ENCODE data around the gene PPP2R5B.

The PPP2R5B gene

DNA sequence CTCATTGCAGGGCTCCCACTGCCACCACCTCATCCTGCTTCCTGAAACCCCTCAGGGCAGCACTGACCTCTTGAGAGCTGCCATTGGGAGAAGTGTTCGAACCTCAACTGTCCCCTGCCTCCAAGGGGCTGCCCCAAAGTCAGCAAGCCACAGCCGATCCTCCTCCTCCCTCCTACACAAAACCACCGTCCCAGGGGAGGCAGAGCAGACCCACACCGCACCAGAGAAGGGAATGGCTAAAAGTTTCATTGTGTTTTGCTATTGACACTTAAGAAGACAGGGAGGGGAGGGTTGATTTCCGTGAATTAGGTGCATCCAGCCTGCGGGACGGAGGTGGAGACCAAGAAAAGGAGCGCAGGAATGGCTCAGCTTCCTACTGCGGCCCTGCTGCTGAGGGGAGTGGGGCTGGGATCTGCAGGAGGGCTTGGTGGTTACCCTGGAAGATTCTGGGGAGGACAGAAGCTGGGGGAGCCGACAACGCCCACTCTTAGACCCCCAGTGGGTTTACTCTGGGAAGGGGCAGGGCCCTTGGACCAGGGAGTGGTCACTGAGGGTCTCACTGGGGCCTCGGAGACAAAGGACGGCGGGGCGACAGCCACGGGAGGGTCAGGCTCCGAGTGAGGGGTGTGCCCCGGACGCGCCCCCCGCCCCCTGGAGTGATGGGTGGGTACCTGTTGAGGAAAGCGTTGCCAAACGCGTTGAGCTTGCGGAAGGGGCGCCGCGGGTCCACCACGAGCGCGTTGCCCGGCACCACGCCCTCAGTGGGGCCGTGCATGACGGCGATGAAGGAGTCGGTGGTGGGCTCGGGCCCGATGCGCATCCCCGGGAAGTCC lies 46.9 kb upstream of the PPP2R5B start:
- TF ChIP-seq, protein P1, sequence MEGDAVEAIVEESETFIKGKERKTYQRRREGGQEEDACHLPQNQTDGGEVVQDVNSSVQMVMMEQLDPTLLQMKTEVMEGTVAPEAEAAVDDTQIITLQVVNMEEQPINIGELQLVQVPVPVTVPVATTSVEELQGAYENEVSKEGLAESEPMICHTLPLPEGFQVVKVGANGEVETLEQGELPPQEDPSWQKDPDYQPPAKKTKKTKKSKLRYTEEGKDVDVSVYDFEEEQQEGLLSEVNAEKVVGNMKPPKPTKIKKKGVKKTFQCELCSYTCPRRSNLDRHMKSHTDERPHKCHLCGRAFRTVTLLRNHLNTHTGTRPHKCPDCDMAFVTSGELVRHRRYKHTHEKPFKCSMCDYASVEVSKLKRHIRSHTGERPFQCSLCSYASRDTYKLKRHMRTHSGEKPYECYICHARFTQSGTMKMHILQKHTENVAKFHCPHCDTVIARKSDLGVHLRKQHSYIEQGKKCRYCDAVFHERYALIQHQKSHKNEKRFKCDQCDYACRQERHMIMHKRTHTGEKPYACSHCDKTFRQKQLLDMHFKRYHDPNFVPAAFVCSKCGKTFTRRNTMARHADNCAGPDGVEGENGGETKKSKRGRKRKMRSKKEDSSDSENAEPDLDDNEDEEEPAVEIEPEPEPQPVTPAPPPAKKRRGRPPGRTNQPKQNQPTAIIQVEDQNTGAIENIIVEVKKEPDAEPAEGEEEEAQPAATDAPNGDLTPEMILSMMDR (IDR thresholded peaks at IDR 0.05) = no peak
- peaks cover 70 to 78% of the 10 kb centered on the region in 2 experiments for H3K4me1 ChIP-seq (ENCODE audit: control insufficient read depth in 1 of 2, insufficient read depth in 1 of 2, low read depth in 1 of 2, low read length in 1 of 2)
- H3K9me3 ChIP-seq = no peaks in the 10 kb centered on the region
- no peaks in the 10 kb centered on the region for H3K27me3 ChIP-seq
- H3K36me3 ChIP-seq = peaks cover 21% of the 10 kb centered on the region
- peak overlapping the region; percentile 99 for H3K27ac ChIP-seq
- peak overlapping the region; percentile 78 to 100 for H3K4me3 ChIP-seq (ENCODE audit: low read depth in 1 of 2, low read length in 1 of 2)

DNA sequence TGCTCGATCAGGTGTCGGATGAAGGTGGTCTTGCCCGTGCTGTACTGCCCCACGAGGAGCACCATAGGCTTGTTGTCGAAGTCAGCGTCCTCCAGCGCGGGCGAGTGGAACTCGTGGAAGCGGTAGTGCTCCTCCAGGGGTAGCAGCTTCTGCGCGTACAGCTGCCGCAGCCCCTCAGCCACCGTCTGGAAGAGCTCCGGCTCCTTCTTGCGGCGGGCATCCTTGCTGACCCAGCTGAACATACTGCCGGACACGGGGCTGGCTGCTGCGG lies 46.3 kb upstream of the PPP2R5B start:
- TF ChIP-seq, protein P1 (IDR thresholded peaks at IDR 0.05) = no peak
- Histone ChIP-seq H3K36me3 (peaks cover 15% of the 10 kb centered on the region), H3K27ac (peak overlapping the region; percentile 99), H3K4me1 (ENCODE audit: control insufficient read depth in 1 of 2, insufficient read depth in 1 of 2, low read depth in 1 of 2, low read length in 1 of 2) (peaks cover 64 to 73% of the 10 kb centered on the region in 2 experiments), H3K4me3 (ENCODE audit: low read depth in 1 of 2, low read length in 1 of 2) (peak overlapping the region; percentile 78 to 100), H3K9me3 (no peaks in the 10 kb centered on the region), H3K27me3 (no peaks in the 10 kb centered on the region)

DNA sequence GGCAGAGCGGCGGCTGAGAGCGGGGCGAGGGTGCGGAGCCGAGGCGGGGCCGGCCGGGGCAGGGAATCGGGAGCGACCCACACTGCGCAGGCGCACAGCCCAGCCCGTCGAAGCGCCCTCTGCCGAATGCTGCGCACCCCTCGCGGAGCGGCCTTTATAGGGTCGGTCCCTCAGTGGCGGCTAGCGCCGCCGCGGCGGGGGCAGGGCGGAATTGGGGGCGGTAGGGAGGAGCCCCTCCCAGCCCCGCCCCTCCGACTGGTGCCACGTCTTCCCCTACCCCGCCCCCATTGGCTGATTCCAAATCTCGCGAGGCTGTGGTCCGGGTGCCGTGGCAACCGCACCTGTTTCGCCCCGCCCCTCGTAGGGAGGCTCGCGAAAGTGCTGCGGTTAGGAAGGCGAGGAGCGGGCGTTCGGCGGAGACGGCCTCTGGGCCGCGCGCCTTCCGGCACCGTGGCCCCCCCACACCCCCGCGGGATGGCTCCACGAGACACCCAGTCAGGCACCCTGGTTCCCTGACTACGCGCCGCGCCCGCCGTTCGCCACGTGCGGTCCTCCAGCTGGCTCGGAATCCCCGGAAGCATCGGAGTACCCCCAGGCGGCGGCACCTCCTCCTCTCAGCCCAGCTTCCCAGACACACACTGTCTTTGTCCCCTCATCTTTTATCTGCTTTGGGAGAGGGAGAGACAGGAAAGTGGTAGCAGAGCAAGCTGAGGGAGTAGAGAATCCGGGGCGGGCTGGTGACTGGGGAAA lies 45.8 kb upstream of the PPP2R5B start, which contains the start of gene EHD1:
TSS of gene EHD1 (minus strand) at position 128 of the 750 bp plus-strand sequence. CDS start 157 bp downstream, outside the sequence.
- H3K27me3 ChIP-seq = no peaks in the 10 kb centered on the region
- peaks cover 59 to 68% of the 10 kb centered on the region in 2 experiments for H3K4me1 ChIP-seq (ENCODE audit: control insufficient read depth in 1 of 2, insufficient read depth in 1 of 2, low read depth in 1 of 2, low read length in 1 of 2)
- H3K27ac ChIP-seq = peak within 1 kb of the TSS; percentile 99
- H3K4me3 ChIP-seq (ENCODE audit: low read depth in 1 of 2, low read length in 1 of 2) = peak within 1 kb of the TSS; percentile 78 to 100
- no peaks in the 10 kb centered on the region for H3K9me3 ChIP-seq
- TF ChIP-seq, protein P1 (IDR thresholded peaks at IDR 0.05) = peak; percentile 70
- peaks cover 10% of the 10 kb centered on the region for H3K36me3 ChIP-seq

DNA sequence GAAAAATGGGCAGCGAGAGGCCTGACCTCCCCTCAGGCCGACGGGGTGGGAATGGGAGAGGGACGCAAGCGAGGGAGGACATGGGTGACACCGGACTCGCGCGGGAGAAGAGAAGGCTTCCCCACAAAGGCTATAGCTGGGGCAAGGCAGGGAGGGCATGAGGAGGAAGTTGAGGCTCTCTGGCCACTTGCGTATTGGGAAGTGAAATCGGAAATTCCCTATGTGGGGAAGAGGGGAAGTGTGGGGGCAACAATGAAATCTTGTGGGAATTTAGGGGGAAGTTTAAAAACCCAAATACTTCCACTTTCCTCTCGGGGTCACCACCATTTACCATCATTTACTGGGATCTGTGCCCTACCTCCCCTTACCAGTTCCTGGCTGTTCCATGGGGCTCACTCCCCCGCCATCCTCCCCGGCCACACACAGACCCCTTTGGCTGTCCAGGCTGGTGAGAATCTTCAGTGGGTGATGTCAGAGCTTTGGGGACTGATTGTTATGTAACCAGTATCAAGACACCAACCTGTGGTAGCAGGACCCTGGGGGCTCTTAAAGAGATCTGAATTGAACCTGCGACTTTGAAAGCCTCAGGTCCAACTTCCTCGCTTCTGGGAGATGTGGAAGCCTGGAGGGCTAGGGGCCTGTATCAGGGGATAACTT lies 45.1 kb upstream of the PPP2R5B start:
- H3K27ac ChIP-seq = peak overlapping the region; percentile 99
- H3K4me1 ChIP-seq (ENCODE audit: control insufficient read depth in 1 of 2, insufficient read depth in 1 of 2, low read depth in 1 of 2, low read length in 1 of 2) = peaks cover 53 to 65% of the 10 kb centered on the region in 2 experiments
- TF ChIP-seq, protein P1 (IDR thresholded peaks at IDR 0.05) = no peak
- peak overlapping the region; percentile 78 to 100 for H3K4me3 ChIP-seq (ENCODE audit: low read depth in 1 of 2, low read length in 1 of 2)
- H3K9me3 ChIP-seq = no peaks in the 10 kb centered on the region
- H3K36me3 ChIP-seq = peaks cover 7% of the 10 kb centered on the region
- no peaks in the 10 kb centered on the region for H3K27me3 ChIP-seq

DNA sequence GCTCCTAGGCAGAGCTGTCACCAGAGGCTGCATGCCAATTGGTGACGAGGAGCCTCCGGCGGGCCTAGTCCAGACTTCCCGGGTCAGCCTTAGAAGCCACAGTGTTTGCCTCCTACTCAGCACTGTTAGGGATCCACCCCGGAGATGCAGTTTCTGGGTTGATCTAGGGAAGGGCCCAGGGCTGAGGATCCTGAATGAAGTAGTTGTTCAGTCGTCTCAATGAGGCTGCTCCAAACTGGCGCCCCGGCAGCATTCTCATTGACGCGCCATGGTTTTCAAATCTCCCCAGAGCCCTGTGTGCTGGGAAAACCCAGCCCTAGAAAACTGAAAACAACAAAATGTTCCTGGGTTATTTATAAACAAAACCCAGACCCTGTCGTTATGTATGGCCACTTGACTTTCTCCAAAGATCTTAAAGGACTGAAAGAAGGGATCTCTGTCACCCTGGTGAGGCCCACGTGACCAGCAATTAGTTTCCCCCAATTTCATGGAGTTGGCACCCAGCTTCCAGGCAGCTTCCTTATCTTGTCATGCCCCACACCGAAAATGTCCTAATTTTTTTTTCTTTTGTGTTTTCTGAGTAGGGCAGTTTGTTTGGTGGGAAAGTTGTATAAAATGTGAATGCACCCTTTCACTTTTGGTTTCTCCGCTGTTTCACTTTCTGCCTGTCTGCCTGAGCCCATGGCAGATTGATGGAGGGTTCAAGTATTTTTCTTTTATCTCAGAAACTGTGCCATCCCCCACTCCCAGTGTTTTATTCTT lies 44.1 kb upstream of the PPP2R5B start:
- no peaks in the 10 kb centered on the region for H3K36me3 ChIP-seq
- TF ChIP-seq, protein P1 (IDR thresholded peaks at IDR 0.05) = no peak
- H3K27ac ChIP-seq = peak overlapping the region; percentile 99
- H3K9me3 ChIP-seq = no peaks in the 10 kb centered on the region
- no peaks in the 10 kb centered on the region for H3K27me3 ChIP-seq
- peak overlapping the region in 1 of 2 experiments; percentile 5 for H3K4me3 ChIP-seq (ENCODE audit: low read depth in 1 of 2, low read length in 1 of 2)
- peaks cover 53 to 65% of the 10 kb centered on the region in 2 experiments for H3K4me1 ChIP-seq (ENCODE audit: control insufficient read depth in 1 of 2, insufficient read depth in 1 of 2, low read depth in 1 of 2, low read length in 1 of 2)

Data from neutrophil (primary cell).